K562 treated with DMSO at 1 percent for 4 hours (cell line): ENCODE results near the gene RHOU. TPM values are rescaled to one million over a fixed set of nuclear protein-coding genes. Genes with fewer than 3 reads are reported as not detected.

Source experiments
- total RNA-seq: library from RNA; unstranded; fragments of 300-600 nt; gene quantifications from 2 replicates; pipeline ENCODE4 v1.2.3, GENCODE V29; 2022; ENCODE audit not compliant: insufficient read depth

RHOU gene
- not detected in 2 replicates for total RNA-seq

DNA sequence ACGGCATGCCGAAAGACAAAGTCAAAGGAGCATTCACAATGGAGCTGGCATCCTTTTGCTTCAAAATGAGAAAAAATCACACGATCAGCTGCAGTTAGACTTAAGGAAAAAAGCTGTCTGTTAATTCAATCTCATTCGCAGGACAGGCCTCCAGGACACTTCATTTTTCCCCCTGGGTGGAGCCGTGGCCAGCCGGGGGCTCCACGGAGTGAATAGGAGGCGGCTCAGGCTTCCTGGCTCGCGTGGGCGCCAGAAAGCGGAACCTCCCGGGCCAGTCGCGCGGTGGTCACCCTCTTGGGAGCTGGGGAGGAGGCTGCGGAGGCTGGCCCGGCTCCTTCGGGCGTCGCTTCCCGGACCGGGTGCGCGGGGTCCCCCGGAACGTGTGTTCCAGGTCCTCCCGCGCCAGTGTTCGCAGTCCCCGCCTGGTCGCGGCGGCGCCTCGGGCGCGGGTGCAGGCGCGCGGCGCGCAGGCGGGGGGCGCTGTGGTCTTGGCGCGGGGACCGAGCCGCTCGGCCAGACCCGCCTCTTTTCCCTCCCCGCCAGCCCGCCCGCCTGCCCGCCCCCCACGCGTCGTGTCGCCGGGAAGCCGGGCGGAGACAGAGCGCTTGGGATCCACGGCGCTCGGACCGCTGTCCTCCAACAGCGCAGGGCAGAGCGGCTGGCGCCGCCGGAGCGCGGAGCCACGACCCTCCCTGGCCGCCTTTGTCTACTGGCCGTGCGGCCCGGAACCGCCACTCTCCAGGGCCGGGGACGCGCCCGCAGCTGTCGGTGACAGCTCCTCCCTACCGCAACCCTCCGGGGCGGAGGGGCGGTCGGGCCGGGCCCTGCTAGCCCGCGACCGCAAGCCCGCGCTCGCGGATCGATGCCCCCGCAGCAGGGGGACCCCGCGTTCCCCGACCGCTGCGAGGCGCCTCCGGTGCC, at the start of gene RHOU:
RHOU (plus strand) TSS at position 599 of the 921 bp plus-strand sequence; CDS start at position 863, 264 bp downstream.

Other genes starting within 250 kb of the RHOU start
- 208 and 231 TPM in 2 replicates for gene RNF187, start 248.1 kb upstream of the RHOU start, total RNA-seq